Stomach (tissue), 9 donors: ENCODE results near the gene TRAF3. TPM values are rescaled to one million over a fixed set of nuclear protein-coding genes. Genes with fewer than 3 reads are reported as not detected.
A peak's percentile ranks its signal among the peaks of the same experiment; 100 is the strongest.
"Not testable (repeated sequence)": the region's sequence is repeated elsewhere in the genome, so short reads cannot be mapped to it uniquely, and the experiment has no call there.

Experiments
- DNase-seq, 2 donors: peaks; one replicate each; pipeline versions ENCODE4 v3.0.0 to v3.0.0-alpha.2; 2013 to 2019
- H3K27ac ChIP-seq, 5 donors: fragments of 200-600 bp in 4 of 5; sonication (generic) in 4 of 5; one replicate each; pipeline ENCODE4 v1.5.1; 2013 to 2019; ENCODE audit warnings: mild to moderate bottlenecking in 1 of 5, moderate library complexity in 1 of 5
- H3K27me3 ChIP-seq, 3 donors: fragments of 200-600 bp; sonication (generic); one replicate each; pipeline ENCODE4 v1.5.1; 2017 to 2019; ENCODE audit warnings: mixed run types in 1 of 3
- H3K36me3 ChIP-seq, 4 donors: fragments of 200-600 bp; sonication (generic); 1 replicate in 3 of 4; 2 replicates in 1 of 4; pipeline ENCODE4 v1.5.1; 2016 to 2019
- H3K4me1 ChIP-seq, 4 donors: fragments of 200-600 bp; sonication (generic); one replicate each; pipeline ENCODE4 v1.5.1; 2016 to 2019
- H3K4me3 ChIP-seq, 4 donors: fragments of 200-600 bp; sonication (generic) in 3 of 4; one replicate each; pipeline ENCODE4 v1.5.1; 2016 to 2019; ENCODE audit warnings: mild to moderate bottlenecking in 1 of 4
- H3K9me3 ChIP-seq, 4 donors: fragments of 200-600 bp; sonication (generic); one replicate each; pipeline ENCODE4 v1.5.1; 2016 to 2019
- CTCF ChIP-seq, 7 experiments: fragments of 450-650 bp in 4 of 7; fragments of 200-600 bp in 3 of 7; sonication (generic) in 3 of 7; IDR thresholded peaks; one replicate each; pipeline ENCODE4 v1.5.1; 2016 to 2019; ENCODE audit warnings: antibody characterized with exemption in 7 of 7, control low read depth in 2 of 7, mild to moderate bottlenecking in 1 of 7
- EP300 ChIP-seq: sonication (generic); formaldehyde crosslinking; IDR thresholded peaks from one replicate; pipeline ENCODE4 v1.6.1; 2017; ENCODE audit warnings: antibody characterized with exemption
- POLR2A ChIP-seq, 4 donors: fragments of 450-650 bp; IDR thresholded peaks; one replicate each; pipeline ENCODE4 v1.6.1; 2016; ENCODE audit warnings: antibody characterized with exemption in 4 of 4, control low read depth in 2 of 4, mild to moderate bottlenecking in 1 of 4, moderate library complexity in 1 of 4
- POLR2AphosphoS5 ChIP-seq, 3 donors: sonication (generic); formaldehyde crosslinking; IDR thresholded peaks; one replicate each; pipeline ENCODE4 v1.6.1; 2016; ENCODE audit warnings: antibody characterized with exemption in 3 of 3
- WGBS, 5 donors: extraction: QIAGEN DNeasy Blood & Tissue Kit in 3 of 5; methylation state at CpG; one replicate each; pipeline versions ENCODE4 v1.1.5 to v1.1.7; 2013 to 2018; 5-methylcytosine and 5-hydroxymethylcytosine counted together
- intact Hi-C: fragments of 100-400 bp; cut with DNase I; formaldehyde crosslinking; loops from one replicate; pipeline ENCODE4 v1.15.1; 2023; ENCODE audit warnings: low total_unique reads
- polyA plus RNA-seq, 3 donors: library from polyadenylated mRNA; stranded (reverse); fragments of 200-250 nt; gene quantifications; one replicate each; pipeline ENCODE4 v1.2.3, GENCODE V29; 2013
- total RNA-seq, 5 donors: library from RNA; depleted of rRNA; stranded (reverse); fragments of >200 nt; gene quantifications; one replicate each; pipeline versions ENCODE4 v1.1.0 to v1.2.3, GENCODE V29; 2014 to 2016
- donor health status: healthy with polysubstance abuse.
- donor health status: Bipolar disorder and iron deficiency.
- donor health status: healthy.

Gene TRAF3
- total and polyA plus RNA-seq, 8 donors: 3.5 to 30.1 (median 6.3) TPM

- DNase-seq: no peak
- H3K27ac ChIP-seq: no peak overlapping the region
- intact Hi-C loops: no loop called here
- TF ChIP-seq POLR2A (IDR thresholded peaks at IDR 0.05) (no peak), POLR2AphosphoS5 (IDR thresholded peaks at IDR 0.05) (no peak), EP300 (no peak), CTCF (IDR thresholded peaks at IDR 0.05) (no peak)
- no peaks in the 10 kb centered on the region for H3K9me3 ChIP-seq
- no peak overlapping the region for H3K4me3 ChIP-seq
- 81 to 86% (median 85%) methylated on average over 20 to 25 of the region's 25 CpGs for WGBS, 5 donors
- H3K36me3 ChIP-seq: no peaks in the 10 kb centered on the region
- H3K27me3 ChIP-seq: peaks cover 18 to 82% (median 54%) of the 10 kb centered on the region in 3 donors
- peaks cover 31 to 47% (median 44%) of the 10 kb centered on the region in 4 donors for H3K4me1 ChIP-seq
Measured at GRCh38 chr14:102924632-102925588, 147.7 kb downstream of the TRAF3 start.

- no peaks in the 10 kb centered on the region for H3K9me3 ChIP-seq
- H3K36me3 ChIP-seq: no peaks in the 10 kb centered on the region
- H3K27me3 ChIP-seq: peaks cover 18 to 89% (median 62%) of the 10 kb centered on the region in 3 donors
- peaks cover 38 to 55% (median 52%) of the 10 kb centered on the region in 4 donors for H3K4me1 ChIP-seq
- no peak for TF ChIP-seq POLR2AphosphoS5 (IDR thresholded peaks at IDR 0.05)
- no peak for TF ChIP-seq CTCF (IDR thresholded peaks at IDR 0.05)
- TF ChIP-seq POLR2A (IDR thresholded peaks at IDR 0.05): no peak
- no peak for TF ChIP-seq EP300
- H3K4me3 ChIP-seq: no peak overlapping the region
- DNase-seq: no peak
- intact Hi-C loops: no loop called here
- 80 to 85% (median 81%) methylated on average over 11 of the region's 11 CpGs for WGBS, 5 donors
- H3K27ac ChIP-seq: no peak overlapping the region
Measured at GRCh38 chr14:102925646-102926045, 148.4 kb downstream of the TRAF3 start.

GRCh38 chr14:102926104-102926503 is 148.9 kb downstream of the TRAF3 start:
- no peak for DNase-seq
- WGBS, 5 donors: 64 to 81% (median 80%) methylated on average over 12 of the region's 12 CpGs
- no peak for TF ChIP-seq POLR2AphosphoS5 (IDR thresholded peaks at IDR 0.05)
- TF ChIP-seq EP300: no peak
- TF ChIP-seq CTCF (IDR thresholded peaks at IDR 0.05): no peak
- no peak for TF ChIP-seq POLR2A (IDR thresholded peaks at IDR 0.05)
- no peaks in the 10 kb centered on the region for H3K36me3 ChIP-seq
- H3K9me3 ChIP-seq: no peaks in the 10 kb centered on the region
- intact Hi-C loops: no loop called here
- peaks cover 18 to 94% (median 65%) of the 10 kb centered on the region in 3 donors for H3K27me3 ChIP-seq
- no peak overlapping the region for H3K4me3 ChIP-seq
- H3K4me1 ChIP-seq: peaks cover 38 to 59% (median 56%) of the 10 kb centered on the region in 4 donors
- H3K27ac ChIP-seq: no peak overlapping the region

GRCh38 chr14:102926840-102927239 is 149.6 kb downstream of the TRAF3 start:
- DNase-seq, intact Hi-C loops, H3K9me3 ChIP-seq, H3K4me3 ChIP-seq, H3K36me3 ChIP-seq: not testable (repeated sequence)
- peak overlapping the region in 2 of 5 donors; percentile 84 to 86 for H3K27ac ChIP-seq
- H3K4me1 ChIP-seq: peaks cover 38 to 61% (median 58%) of the 10 kb centered on the region in 4 donors
- H3K27me3 ChIP-seq: peaks cover 18 to 93% (median 65%) of the 10 kb centered on the region in 3 donors
- WGBS, 5 donors: 92 to 97% (median 94%) methylated on average over 10 of the region's 10 CpGs
